Right atrium auricular region (tissue), 2 donors: ENCODE data around the gene PFDN6. TPM values are rescaled to one million over a fixed set of nuclear protein-coding genes. Genes with fewer than 3 reads are reported as not detected.

Source experiments
- DNase-seq: peaks from one replicate; pipeline ENCODE4 v3.0.0-alpha.2; 2019; ENCODE audit warnings: low spot score
- H3K27ac ChIP-seq, 2 donors: fragments of 200-600 bp; sonication (generic); 1 replicate in 1 of 2; 2 replicates in 1 of 2; pipeline ENCODE4 v1.5.1; 2016 to 2019
- H3K27me3 ChIP-seq, 2 donors: fragments of 200-600 bp; sonication (generic); one replicate each; pipeline versions ENCODE4 v1.5.1 to v1.6.0; 2017 to 2019
- H3K36me3 ChIP-seq: fragments of 200-600 bp; sonication (generic); one replicate; pipeline ENCODE4 v1.5.1; 2016
- H3K4me1 ChIP-seq, 2 donors: fragments of 200-600 bp; sonication (generic); one replicate each; pipeline versions ENCODE4 v1.5.1 to v1.6.0; 2017 to 2019
- H3K4me3 ChIP-seq, 2 donors: fragments of 200-600 bp; sonication (generic); 1 replicate in 1 of 2; 2 replicates in 1 of 2; pipeline ENCODE4 v1.5.1; 2017 to 2019; ENCODE audit warnings: mild to moderate bottlenecking in 1 of 2, moderate library complexity in 1 of 2
- H3K9me3 ChIP-seq, 2 donors: fragments of 200-600 bp; sonication (generic); one replicate each; pipeline ENCODE4 v1.5.1; 2019
- CTCF ChIP-seq, 2 donors: fragments of 200-600 bp; sonication (generic); IDR thresholded peaks; one replicate each; pipeline ENCODE4 v1.5.1; 2019; ENCODE audit warnings: antibody characterized with exemption in 2 of 2
- total RNA-seq, 2 donors: library from RNA; depleted of rRNA; stranded (reverse); fragments of >200 nt; gene quantifications; one replicate each; pipeline ENCODE4 v1.1.0, GENCODE V29; 2016

The PFDN6 gene
- total RNA-seq, 2 donors from 2014 or later, result 23.4 to 29.5 TPM

DNA sequence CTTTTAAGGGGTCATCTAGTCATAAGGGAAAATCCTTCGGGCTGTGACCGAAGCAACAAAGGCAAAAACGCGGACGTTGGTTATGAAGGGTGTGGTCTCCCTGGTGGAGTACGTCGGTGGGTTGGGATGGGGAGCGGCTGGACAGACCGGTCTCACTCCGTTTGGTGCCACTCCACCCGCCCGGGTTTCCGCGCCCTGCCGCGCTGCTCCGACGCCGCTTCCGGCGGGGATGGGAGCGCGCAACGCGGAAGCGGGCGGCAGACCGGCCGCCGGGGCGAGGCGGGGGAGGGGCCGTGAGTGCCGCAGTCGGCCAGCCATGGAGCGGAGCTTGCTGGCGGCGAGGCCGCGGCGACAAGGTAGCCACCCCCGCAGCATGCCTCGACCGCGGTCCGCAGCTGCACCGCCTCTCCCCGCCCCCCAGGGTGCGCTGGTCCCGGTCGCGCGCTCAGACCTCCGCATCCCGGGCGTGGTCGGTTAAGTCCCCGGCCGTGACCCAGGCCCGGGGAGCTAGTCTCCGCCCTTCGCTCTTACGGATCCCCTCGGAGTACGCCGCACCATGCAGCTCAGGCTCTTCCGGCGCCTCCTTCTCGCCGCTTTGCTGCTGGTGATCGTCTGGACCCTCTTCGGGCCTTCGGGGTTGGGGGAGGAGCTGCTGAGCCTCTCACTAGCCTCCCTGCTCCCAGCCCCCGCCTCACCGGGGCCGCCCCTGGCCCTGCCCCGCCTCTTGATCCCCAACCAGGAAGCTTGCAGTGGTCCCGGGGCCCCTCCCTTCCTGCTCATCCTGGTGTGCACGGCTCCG, 12.3 kb upstream of the PFDN6 start, which contains the start of gene B3GALT4:
TSS of gene B3GALT4 (plus strand) at position 260 of the 799 bp plus-strand sequence. CDS start at position 557, 297 bp downstream.
- H3K27me3 ChIP-seq, result no peaks in the 10 kb centered on the region
- H3K9me3 ChIP-seq, result no peaks in the 10 kb centered on the region
- peaks cover 0 to 54% of the 10 kb centered on the region in 2 donors for H3K4me1 ChIP-seq
- H3K36me3 ChIP-seq, result peaks cover 44% of the 10 kb centered on the region
- DNase-seq, result peak; percentile 77
- TF ChIP-seq CTCF (IDR thresholded peaks at IDR 0.05), result peak; percentile 48 to 72
- peak within 1 kb of the TSS; percentile 88 to 92 for H3K27ac ChIP-seq
- H3K4me3 ChIP-seq, result peak within 1 kb of the TSS; percentile 69 to 75

GRCh38 chr6:33277663-33278391, 11.6 kb upstream of the PFDN6 start:
- Histone ChIP-seq H3K36me3 (peaks cover 44% of the 10 kb centered on the region), H3K27me3 (no peaks in the 10 kb centered on the region), H3K4me1 (peaks cover 0 to 47% of the 10 kb centered on the region in 2 donors), H3K4me3 (peak overlapping the region; percentile 69 to 75), H3K9me3 (no peaks in the 10 kb centered on the region), H3K27ac (peak overlapping the region; percentile 88 to 92)
- no peak for TF ChIP-seq CTCF (IDR thresholded peaks at IDR 0.05)
- no peak for DNase-seq

DNA sequence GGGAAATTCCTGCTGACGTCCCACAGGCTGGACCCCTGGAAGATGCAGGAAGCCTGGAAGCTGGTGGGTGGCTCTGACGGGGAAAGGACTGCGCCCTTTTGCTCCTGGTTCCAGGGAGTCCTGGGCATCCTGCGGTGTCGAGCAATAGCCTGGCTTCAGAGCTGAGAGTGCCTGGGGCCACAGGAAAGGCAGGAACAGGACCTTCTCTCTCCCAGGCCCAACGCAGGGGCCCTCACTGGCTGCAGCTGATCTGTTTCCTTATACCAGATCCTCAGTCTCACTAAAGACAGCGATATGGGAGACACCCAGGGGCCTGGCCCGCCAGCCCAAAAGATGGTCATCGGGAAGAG, 11.0 kb upstream of the PFDN6 start:
- TF ChIP-seq CTCF (IDR thresholded peaks at IDR 0.05), result no peak
- Histone ChIP-seq H3K4me3 (no peak overlapping the region), H3K9me3 (no peaks in the 10 kb centered on the region), H3K4me1 (peaks cover 0 to 41% of the 10 kb centered on the region in 2 donors), H3K27ac (no peak overlapping the region), H3K36me3 (peaks cover 44% of the 10 kb centered on the region), H3K27me3 (no peaks in the 10 kb centered on the region)
- no peak for DNase-seq

DNA sequence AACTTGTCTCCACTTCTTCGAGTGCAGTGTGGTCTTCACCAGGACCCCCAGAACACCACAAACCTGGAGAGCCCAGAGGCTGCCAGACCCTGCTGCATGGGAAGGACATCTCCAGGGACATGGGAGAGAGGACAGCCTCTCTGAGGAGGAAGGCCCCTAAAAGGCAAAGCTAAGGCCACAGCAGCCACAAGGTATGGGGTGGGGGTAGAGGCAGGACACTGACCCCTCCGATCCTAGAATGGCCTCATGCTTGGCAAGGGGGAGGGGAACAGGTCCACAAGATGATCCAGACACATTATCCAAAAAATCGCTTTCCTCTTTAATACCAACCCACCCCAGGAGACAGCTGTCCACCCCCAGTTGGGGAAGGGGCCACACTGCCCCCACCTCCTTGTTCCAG, 10.6 kb upstream of the PFDN6 start:
- Histone ChIP-seq H3K4me1 (peaks cover 0 to 37% of the 10 kb centered on the region in 2 donors), H3K36me3 (peaks cover 46% of the 10 kb centered on the region)

DNA sequence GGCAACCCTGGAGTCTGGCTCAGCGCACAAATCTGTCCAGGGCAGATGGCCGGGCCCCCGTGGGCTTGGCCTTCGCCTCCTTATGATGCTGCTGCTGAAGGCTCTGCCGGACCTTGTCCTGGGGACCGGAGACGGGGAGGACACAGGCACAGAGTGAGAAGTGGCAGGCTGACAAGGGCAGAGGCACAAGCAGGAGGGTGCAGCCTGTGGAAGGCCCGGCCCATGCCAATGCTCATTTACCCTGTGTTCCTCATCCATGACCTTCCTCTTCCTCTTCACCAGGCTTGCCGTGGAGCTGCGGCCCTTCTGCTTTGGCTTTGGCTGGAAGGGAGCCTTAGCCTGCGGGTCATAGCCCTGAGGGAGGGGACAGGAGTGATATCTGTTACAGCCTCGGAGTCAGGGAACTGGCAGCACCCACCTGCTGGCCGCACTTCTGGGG, 10.1 kb upstream of the PFDN6 start:
- no peak for DNase-seq
- H3K27ac ChIP-seq, result no peak overlapping the region

More for the DNA sequence above, 10.6 kb upstream of the PFDN6 start:
- Histone ChIP-seq H3K27ac (no peak overlapping the region), H3K4me3 (no peak overlapping the region), H3K9me3 (no peaks in the 10 kb centered on the region), H3K27me3 (no peaks in the 10 kb centered on the region)
- no peak for TF ChIP-seq CTCF (IDR thresholded peaks at IDR 0.05)
- DNase-seq, result no peak

More for the DNA sequence above, 10.1 kb upstream of the PFDN6 start:
- Histone ChIP-seq H3K4me1 (peaks cover 0 to 32% of the 10 kb centered on the region in 2 donors), H3K27me3 (no peaks in the 10 kb centered on the region), H3K36me3 (peaks cover 44% of the 10 kb centered on the region), H3K4me3 (no peak overlapping the region), H3K9me3 (no peaks in the 10 kb centered on the region)
- no peak for TF ChIP-seq CTCF (IDR thresholded peaks at IDR 0.05)
